GM03348 (cell line): ENCODE data around the gene PKN3.

Source experiments
- DNase-seq: peaks from one replicate; pipeline ENCODE4 v3.0.0; 2012; ENCODE audit warnings: low spot score

The PKN3 gene

DNA sequence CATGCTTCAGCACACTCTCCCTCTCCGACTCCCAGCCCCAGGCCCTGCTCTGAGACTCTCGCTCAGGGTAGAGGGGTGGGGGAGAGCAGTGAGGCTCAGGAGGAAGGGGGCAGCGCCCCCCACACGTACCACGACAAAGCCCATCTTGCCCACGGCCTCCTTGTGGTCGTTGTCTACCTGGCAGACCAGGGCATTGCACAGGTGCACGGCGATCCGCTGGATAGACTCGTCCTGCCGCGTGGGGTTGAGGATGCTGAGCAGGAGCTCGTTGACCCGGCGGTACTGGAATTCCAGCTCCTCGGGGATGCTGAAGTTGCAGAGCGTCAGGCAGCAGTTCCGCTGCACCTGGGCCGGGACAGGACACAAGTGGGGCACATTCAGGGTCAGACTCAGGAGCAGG lies 40.1 kb downstream of the PKN3 start:
- no peak for DNase-seq

DNA sequence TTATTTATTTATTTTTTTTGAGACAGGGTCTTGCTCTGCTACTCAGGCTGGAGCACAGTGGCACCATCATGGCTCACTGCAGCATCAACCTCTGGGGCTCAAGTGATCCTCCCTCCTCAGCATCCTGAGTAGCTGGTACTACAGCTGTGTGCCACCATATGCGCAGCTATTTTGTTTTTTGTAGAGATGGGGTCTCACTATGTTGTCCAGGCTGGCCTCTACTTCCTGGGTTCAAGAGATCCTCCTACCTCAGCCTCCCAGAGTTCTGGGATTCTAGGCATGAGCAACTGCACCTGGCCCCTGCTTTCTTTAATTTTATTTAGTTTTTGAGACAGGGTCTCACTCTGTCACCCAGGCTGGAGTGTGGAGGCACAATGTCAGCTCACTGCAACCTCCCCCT lies 41.1 kb downstream of the PKN3 start:
- no peak for DNase-seq

DNA sequence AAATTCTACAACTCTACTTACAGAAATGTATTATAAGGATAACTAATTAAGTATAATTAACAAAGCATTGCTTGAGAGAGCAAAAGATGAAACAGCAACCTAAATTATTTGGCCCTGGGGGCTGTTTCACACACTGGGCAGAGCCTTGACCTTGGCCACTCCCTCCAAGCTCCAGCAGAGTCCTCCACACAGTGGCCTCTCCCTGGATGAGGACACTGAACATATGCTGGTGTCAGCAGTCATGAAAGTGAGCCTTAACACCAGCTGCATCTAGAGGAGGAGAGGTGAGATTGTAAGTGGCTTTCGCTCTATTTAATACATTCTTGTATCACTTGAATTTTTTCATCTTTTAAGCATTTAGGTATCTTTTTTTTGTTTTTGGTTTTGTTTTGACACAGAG lies 44.9 kb downstream of the PKN3 start:
- DNase-seq = no peak

DNA sequence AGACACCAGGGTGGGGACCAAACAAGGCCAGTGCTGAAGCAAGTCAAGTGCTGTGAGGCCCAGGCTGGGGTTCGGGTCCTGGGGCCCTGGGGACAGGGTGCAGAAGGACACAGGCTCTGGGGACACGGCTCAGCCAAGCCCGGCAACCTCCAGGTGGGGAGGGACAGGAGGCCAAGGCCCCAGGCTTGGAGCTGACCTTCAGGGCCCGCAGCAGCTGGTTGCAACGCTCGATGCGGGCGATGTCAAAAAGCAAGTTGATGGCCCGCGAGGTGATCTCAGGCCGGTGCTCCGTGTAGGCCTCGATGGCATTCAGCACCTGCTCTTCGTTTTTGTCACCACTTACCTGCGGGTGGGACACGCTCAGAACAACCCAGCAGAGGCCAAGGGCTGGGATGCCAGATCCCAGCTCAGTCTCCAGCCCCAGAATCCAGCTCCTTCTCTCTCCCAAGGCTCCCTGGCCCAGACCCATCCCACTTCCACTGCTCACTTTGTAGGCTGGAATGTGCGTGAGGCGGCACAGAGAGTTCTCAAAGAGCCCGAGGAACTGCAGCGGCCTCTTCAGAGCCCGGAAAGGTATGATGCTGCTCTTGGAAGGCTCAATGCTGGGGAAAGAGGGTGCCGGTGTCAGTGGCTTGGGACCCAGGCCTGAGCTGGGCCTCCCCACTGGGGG lies 48.8 kb downstream of the PKN3 start:
- DNase-seq = no peak

DNA sequence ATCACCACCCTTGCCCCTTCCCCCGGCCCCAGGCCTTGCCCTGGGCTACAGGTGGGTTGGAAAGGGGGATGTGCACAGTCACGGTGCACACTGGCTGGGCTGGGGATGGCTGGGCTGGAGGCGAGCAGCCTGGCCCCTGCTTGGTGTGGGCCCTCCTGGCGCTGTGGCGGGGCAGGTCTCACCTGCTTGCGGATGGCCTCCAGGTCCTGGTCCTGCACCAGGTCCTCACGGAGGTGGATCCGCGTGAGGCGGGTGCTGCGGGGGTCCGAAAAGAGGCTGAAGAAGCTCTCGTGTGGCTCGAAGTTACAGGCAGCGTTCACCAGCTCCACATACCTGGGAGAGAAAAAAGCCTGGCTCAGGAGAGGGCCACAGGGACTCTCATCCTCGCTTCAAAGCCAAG lies 51.3 kb downstream of the PKN3 start:
- no peak for DNase-seq

DNA sequence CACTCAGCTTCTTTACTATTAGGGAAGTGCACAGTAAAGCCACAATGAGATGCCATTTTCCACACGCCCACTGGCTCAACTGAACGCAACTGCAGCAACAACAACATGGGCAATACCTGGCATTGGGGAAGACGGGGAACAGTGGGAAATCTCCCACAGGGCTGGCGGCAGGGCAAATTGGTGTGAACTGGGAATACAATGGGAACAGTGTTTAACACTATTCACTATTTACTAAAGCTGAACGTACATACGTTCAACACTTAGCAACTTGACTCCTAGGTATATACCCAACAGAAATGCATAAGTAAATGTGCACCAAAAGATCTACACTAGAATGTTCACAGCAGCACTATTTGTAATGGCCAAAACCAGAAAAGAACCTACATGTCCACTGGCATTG lies 55.3 kb downstream of the PKN3 start:
- DNase-seq = no peak

DNA sequence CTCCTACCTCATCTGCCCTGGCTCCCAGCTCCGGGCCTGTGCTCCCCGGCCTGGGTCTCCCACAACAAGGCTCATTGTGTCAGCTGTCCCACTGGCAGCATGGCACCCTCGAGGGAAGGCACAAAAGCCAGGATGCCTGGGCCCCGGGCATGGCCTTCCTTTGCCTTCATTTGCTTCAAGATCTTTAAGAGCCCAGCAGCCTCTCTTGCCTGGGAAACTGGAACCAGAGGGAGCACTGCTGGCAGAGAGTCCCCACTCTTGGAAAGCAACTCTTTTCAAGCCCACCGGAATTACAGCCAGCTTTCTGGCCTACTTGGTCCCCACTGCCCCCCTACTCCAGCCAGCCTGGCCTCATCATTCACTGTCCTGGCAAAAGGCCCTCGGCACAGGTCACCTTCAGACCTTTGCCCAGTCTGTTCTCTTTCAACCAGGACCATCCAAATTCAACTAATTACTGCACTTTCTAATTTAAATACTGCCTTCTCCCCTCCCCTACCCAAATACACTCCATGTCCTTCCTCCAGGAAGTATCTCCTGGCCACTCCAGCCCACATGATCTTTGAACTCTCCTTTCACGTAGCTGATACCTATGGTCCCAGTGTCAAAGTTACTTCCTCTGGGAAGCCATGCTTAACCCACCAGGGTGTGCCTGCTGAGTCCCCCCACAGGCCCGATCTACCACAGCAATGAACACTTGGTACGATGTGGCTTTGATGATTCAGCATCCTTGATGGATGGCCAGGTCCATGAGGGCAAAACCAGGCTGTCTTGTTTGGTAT lies 60.6 kb downstream of the PKN3 start:
- no peak for DNase-seq

DNA sequence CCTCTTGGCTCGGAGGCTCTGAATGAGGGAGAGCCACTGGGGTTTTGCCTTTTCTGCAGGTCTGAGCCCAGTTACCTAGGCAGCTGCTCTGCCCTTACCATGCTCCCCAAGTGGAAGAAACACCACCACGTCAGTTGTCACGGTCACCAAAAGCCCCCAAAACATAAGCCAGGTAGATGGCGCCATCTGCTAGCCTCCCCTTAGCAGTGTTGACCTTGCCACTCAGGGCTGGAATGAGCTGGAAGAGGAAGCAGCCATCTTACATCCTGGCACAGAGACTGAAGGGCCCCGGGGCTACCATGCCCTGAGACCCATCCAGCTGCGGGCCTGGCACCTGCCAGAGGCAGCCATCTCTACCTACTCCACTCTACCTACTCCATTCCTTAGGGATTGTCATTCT lies 62.1 kb downstream of the PKN3 start:
- no peak for DNase-seq

DNA sequence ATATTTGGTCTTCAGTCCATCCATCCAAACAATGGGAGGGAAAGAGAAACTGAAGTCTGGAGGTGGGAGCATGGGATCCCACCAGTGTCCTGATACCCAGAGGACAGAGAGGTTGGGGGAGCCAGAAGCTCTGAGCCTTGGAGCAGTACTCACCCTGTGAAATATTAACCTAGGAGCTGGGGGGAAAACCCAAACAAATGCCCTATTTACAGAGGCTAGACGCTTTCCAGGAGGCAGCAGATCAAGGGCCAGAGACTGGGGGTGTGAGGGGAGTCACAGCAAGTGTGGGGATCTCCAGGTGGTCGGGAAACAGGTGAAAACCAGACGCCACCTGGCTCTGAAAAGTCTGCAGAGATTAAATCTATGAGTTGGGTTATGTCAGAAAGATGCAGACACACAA lies 63.2 kb downstream of the PKN3 start:
- DNase-seq = no peak

DNA sequence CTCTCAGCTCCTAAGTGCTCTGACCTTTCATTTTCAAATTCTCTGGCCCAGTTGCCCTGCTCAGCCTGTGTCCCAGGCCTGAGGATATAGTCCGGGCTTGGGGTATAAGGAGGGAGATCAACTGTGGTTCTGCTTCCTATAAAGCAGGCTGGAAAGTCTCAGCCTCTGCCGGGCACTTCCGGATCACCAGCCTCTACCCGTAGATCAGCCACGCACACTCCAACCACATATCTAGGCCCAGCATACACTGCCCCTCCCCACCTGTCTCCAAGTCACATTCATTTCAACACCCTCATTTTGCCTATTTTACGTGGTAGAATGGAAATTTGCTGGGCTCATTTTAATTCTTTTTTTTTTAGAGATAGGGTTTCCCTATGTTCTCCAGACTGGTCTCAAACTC lies 66.3 kb downstream of the PKN3 start:
- DNase-seq = no peak
